Esophagus muscularis mucosa (tissue), 4 donors: ENCODE measurements around the gene UCK2. TPM values are rescaled to one million over a fixed set of nuclear protein-coding genes. Genes with fewer than 3 reads are reported as not detected.

Experiments used
- DNase-seq: peaks from one replicate; pipeline ENCODE4 v3.0.0-alpha.2; 2017; ENCODE audit errors: extremely low spot score
- H3K27ac ChIP-seq, 4 donors: fragments of 200-600 bp; sonication (generic); replicated peaks in 1 of 4; 1 replicate in 3 of 4; 2 replicates in 1 of 4; pipeline ENCODE4 v1.5.1; 2016 to 2019; ENCODE audit warnings: mild to moderate bottlenecking in 1 of 4
- H3K27me3 ChIP-seq, 4 donors: fragments of 200-600 bp; sonication (generic); one replicate each; pipeline versions ENCODE4 v1.5.1 to v1.6.0; 2016 to 2019
- H3K36me3 ChIP-seq, 4 donors: fragments of 200-600 bp; sonication (generic); one replicate each; pipeline ENCODE4 v1.5.1; 2016 to 2019
- H3K4me1 ChIP-seq, 4 donors: fragments of 200-600 bp; sonication (generic); one replicate each; pipeline ENCODE4 v1.5.1; 2016 to 2019
- H3K4me3 ChIP-seq, 4 donors: fragments of 200-600 bp; sonication (generic); 1 replicate in 2 of 4; 2 replicates in 2 of 4; pipeline ENCODE4 v1.5.1; 2016 to 2019; ENCODE audit warnings: mild to moderate bottlenecking in 4 of 4, moderate library complexity in 1 of 4
- H3K9me3 ChIP-seq, 4 donors: fragments of 200-600 bp; sonication (generic); 1 replicate in 3 of 4; 2 replicates in 1 of 4; pipeline ENCODE4 v1.5.1; 2016 to 2019
- CTCF ChIP-seq, 3 experiments: fragments of 200-600 bp in 2 of 3; fragments of 450-650 bp in 1 of 3; sonication (generic) in 2 of 3; IDR thresholded peaks; one replicate each; pipeline ENCODE4 v1.5.1; 2017 to 2019; ENCODE audit warnings: antibody characterized with exemption in 3 of 3, mild to moderate bottlenecking in 2 of 3, moderate library complexity in 1 of 3
- EP300 ChIP-seq: sonication (generic); formaldehyde crosslinking; IDR thresholded peaks from one replicate; pipeline ENCODE4 v1.6.1; 2017; ENCODE audit warnings: antibody characterized with exemption
- POLR2A ChIP-seq: fragments of 450-650 bp; IDR thresholded peaks from one replicate; pipeline ENCODE4 v1.6.1; 2017; ENCODE audit warnings: antibody characterized with exemption, moderate library complexity, mild to moderate bottlenecking, low read depth
- POLR2AphosphoS5 ChIP-seq, 2 donors: sonication (generic); formaldehyde crosslinking; IDR thresholded peaks; one replicate each; pipeline ENCODE4 v1.6.1; 2017; ENCODE audit warnings: antibody characterized with exemption in 2 of 2
- WGBS: methylation state at CpG from one replicate; pipeline ENCODE4 v1.1.5; 2018; 5-methylcytosine and 5-hydroxymethylcytosine counted together
- intact Hi-C: fragments of 100-400 bp; cut with DNase I; formaldehyde crosslinking; loops from one replicate; pipeline ENCODE4 v1.15.1; 2023
- total RNA-seq, 4 donors: library from RNA; depleted of rRNA; stranded (reverse); fragments of >200 nt; gene quantifications; one replicate each; pipeline versions ENCODE4 v1.1.0 to v1.2.1, GENCODE V29; 2016

UCK2 gene
- total RNA-seq, 4 donors from 2014 or later, result 13.7 to 33.7 (median 31.0) TPM

- Histone ChIP-seq H3K36me3 (no peaks in the 10 kb centered on the region), H3K27ac (no peak overlapping the region), H3K27me3 (no peaks in the 10 kb centered on the region), H3K9me3 (no peaks in the 10 kb centered on the region), H3K4me3 (no peak overlapping the region), H3K4me1 (no peaks in the 10 kb centered on the region)
- 97% methylated on average over 9 of the region's 9 CpGs for WGBS
- TF ChIP-seq EP300 (no peak), CTCF (IDR thresholded peaks at IDR 0.05) (no peak), POLR2AphosphoS5 (IDR thresholded peaks at IDR 0.05) (no peak), POLR2A (no peak)
- intact Hi-C loops, result no loop called here
- DNase-seq, result no peak
These were observed 50.0 kb downstream of the UCK2 start for GRCh38 chr1:165877411-165877810.

- Histone ChIP-seq H3K27ac (no peak overlapping the region), H3K36me3 (no peaks in the 10 kb centered on the region), H3K4me3 (no peak overlapping the region), H3K4me1 (no peaks in the 10 kb centered on the region), H3K27me3 (no peaks in the 10 kb centered on the region), H3K9me3 (no peaks in the 10 kb centered on the region)
- TF ChIP-seq CTCF (IDR thresholded peaks at IDR 0.05) (no peak), POLR2A (no peak), EP300 (no peak), POLR2AphosphoS5 (IDR thresholded peaks at IDR 0.05) (no peak)
- no peak for DNase-seq
- WGBS, result 97% methylated on average over 6 of the region's 7 CpGs
- intact Hi-C loops, result no loop called here
These were observed 50.6 kb downstream of the UCK2 start for GRCh38 chr1:165877940-165878556.

- H3K36me3 ChIP-seq, result no peaks in the 10 kb centered on the region
- H3K9me3 ChIP-seq, result no peaks in the 10 kb centered on the region
- H3K27me3 ChIP-seq, result no peaks in the 10 kb centered on the region
- H3K4me1 ChIP-seq, result peaks cover 7 to 13% (median 11%) of the 10 kb centered on the region in 4 donors
- TF ChIP-seq EP300 (no peak), POLR2AphosphoS5 (IDR thresholded peaks at IDR 0.05) (no peak), POLR2A (no peak)
- no peak overlapping the region for H3K27ac ChIP-seq
- DNase-seq, result no peak
- 85% methylated on average over 4 of the region's 4 CpGs for WGBS
- intact Hi-C loops, result no loop called here
- H3K4me3 ChIP-seq, result no peak overlapping the region
These were observed 52.5 kb downstream of the UCK2 start for GRCh38 chr1:165879946-165880345.

DNA sequence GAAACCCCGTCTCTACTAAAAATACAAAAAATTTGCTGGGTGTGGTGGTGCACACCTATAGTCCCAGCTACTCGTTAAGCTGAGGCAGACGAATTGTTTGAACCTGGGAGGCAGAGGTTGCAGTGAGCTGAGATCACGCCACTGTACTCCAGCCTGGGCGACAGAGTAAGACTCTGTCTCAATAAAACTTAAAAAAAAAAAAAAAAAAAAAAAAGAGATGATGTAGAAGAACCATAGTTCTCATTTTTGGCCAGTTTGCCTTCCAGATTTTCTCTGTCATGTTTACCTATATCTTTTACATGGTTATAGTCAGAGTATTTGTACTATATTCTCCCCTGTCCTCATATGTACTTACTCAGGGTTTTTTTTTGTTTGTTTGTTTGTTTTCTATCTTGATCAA lies 53.6 kb downstream of the UCK2 start:
- TF ChIP-seq POLR2A, result no peak
- no peak overlapping the region for H3K27ac ChIP-seq
- intact Hi-C loops, result no loop called here

GRCh38 chr1:165882168-165882837 lies 54.9 kb downstream of the UCK2 start:
- TF ChIP-seq EP300, result no peak
- no peak for TF ChIP-seq POLR2AphosphoS5 (IDR thresholded peaks at IDR 0.05)
- TF ChIP-seq CTCF (IDR thresholded peaks at IDR 0.05), result no peak
- TF ChIP-seq POLR2A, result no peak
- H3K27me3 ChIP-seq, result no peaks in the 10 kb centered on the region
- H3K4me1 ChIP-seq, result peaks cover 11 to 18% (median 14%) of the 10 kb centered on the region in 4 donors
- DNase-seq, result no peak
- WGBS, result 87% methylated on average over 3 of the region's 3 CpGs
- intact Hi-C loops, result no loop called here
- no peaks in the 10 kb centered on the region for H3K36me3 ChIP-seq
- H3K27ac ChIP-seq, result no peak overlapping the region
- H3K4me3 ChIP-seq, result no peak overlapping the region
- H3K9me3 ChIP-seq, result no peaks in the 10 kb centered on the region

More for the DNA sequence above, 53.6 kb downstream of the UCK2 start:
- no peaks in the 10 kb centered on the region for H3K36me3 ChIP-seq
- no peak overlapping the region for H3K4me3 ChIP-seq
- no peak for DNase-seq
- H3K9me3 ChIP-seq, result no peaks in the 10 kb centered on the region
- no peaks in the 10 kb centered on the region for H3K27me3 ChIP-seq
- 95% methylated on average over 5 of the region's 5 CpGs for WGBS
- peaks cover 11 to 18% (median 14%) of the 10 kb centered on the region in 4 donors for H3K4me1 ChIP-seq
